ENCODE measurements around the gene CASP10.

- TF ChIP-seq CTCF (IDR thresholded peaks at IDR 0.05) (no peak), EZH2 (IDR thresholded peaks at IDR 0.05; ENCODE audit: borderline replicate concordance, insufficient read depth, low read depth, low read length, poor library complexity, severe bottlenecking) (no peak)
Measured at GRCh38 chr2:201205515-201205849, 22.5 kb downstream of the CASP10 start.
